ENCODE measurements around the gene ELK1. TPM values are rescaled to one million over a fixed set of nuclear protein-coding genes. Genes with fewer than 3 reads are reported as not detected.

ELK1 gene
- polyA plus RNA-seq, 2 donors: 6.2 to 13.3 TPM

Other genes starting within 250 kb of the ELK1 start
- gene ZNF41, start 167.3 kb downstream of the ELK1 start, polyA plus RNA-seq: 1 to 10 TPM; 2.2 to 2.3 TPM
- gene ARAF, start 89.4 kb downstream of the ELK1 start, polyA plus RNA-seq: 10 to 100 TPM; 20.9 to 24.3 TPM
- gene TIMP1, start 68.1 kb downstream of the ELK1 start, polyA plus RNA-seq: 10 to 100 TPM; 27.7 to 52.6 TPM
- under 1 TPM; 0.08 to 0.14 TPM for gene SYN1, start 30.7 kb downstream of the ELK1 start, polyA plus RNA-seq
- 1 to 10 TPM in 1 of 2 donors, under 1 TPM in 1; 0.77 to 3.6 TPM for gene CFP, start 20.6 kb downstream of the ELK1 start, polyA plus RNA-seq
- gene UXT, start 8.6 kb upstream of the ELK1 start, polyA plus RNA-seq: 100 to 1,000 TPM in 1 of 2 donors, 10 to 100 TPM in 1; 77.6 to 121 TPM
- gene ZNF81, start 186.3 kb upstream of the ELK1 start, polyA plus RNA-seq: under 1 TPM; 0.65 to 0.86 TPM